ENCODE results near the gene ARHGEF37.

DNA sequence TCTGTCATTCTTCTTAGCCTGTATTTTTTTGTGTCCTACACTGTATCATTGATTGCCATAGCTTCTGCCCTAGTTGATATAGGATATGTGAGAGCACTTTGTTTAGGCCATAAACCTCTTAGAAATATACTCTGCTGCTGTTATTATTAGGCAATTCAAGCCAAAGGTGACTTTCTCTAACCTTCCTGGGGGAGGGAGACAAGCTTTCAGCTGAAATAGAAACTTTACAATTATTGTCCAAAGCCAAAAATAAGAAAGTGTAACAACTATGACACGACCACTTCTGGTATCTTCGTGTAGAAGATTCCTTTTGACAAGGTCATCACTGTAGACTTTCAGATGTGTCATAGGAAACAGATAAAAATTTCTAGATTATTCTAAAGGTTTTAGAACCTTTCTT is 17.8 kb upstream of the ARHGEF37 start:
- TF ChIP-seq, protein P1, sequence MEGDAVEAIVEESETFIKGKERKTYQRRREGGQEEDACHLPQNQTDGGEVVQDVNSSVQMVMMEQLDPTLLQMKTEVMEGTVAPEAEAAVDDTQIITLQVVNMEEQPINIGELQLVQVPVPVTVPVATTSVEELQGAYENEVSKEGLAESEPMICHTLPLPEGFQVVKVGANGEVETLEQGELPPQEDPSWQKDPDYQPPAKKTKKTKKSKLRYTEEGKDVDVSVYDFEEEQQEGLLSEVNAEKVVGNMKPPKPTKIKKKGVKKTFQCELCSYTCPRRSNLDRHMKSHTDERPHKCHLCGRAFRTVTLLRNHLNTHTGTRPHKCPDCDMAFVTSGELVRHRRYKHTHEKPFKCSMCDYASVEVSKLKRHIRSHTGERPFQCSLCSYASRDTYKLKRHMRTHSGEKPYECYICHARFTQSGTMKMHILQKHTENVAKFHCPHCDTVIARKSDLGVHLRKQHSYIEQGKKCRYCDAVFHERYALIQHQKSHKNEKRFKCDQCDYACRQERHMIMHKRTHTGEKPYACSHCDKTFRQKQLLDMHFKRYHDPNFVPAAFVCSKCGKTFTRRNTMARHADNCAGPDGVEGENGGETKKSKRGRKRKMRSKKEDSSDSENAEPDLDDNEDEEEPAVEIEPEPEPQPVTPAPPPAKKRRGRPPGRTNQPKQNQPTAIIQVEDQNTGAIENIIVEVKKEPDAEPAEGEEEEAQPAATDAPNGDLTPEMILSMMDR (IDR thresholded peaks at IDR 0.05): no peak
- TF ChIP-seq POLR2A (IDR thresholded peaks at IDR 0.05): no peak

Measured in Peyer's patch (tissue), 4 donors.